Measurements from ENCODE around the gene DCDC1. TPM values are rescaled to one million over a fixed set of nuclear protein-coding genes. Genes with fewer than 3 reads are reported as not detected.

The DCDC1 gene
- total RNA-seq, 2 donors from 2014 or later: 2.9 to 3.2 TPM

DNA sequence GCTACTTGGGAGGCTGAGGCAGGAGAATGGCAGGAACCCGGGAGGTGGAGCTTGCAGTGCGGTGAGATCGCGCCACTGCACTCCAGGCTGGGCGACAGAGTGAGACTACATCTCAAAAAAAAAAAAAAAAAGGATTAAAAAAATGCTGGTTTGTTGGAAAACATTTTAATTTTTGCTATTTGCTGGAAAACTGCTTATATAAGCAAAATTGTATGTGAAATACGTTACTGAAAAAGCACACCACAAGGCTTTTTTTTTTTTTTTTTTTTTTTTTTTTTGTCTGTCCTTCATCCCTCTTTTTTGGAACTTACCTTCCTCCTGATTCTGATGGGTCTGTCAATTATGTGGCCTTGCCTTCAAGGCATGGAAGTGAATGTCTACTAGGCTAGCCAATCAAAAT lies 40.8 kb downstream of the DCDC1 start:
- peaks cover 1% of the 10 kb centered on the region for H3K4me1 Mint-ChIP-seq
- peaks cover 18% of the 10 kb centered on the region for H3K9me3 Mint-ChIP-seq
- Histone ChIP-seq H3K4me3 (ENCODE audit: low read length) (no peak overlapping the region), H3K4me1 (ENCODE audit: control insufficient read depth, insufficient read depth, low read length) (no peaks in the 10 kb centered on the region), H3K9me3 (ENCODE audit: control insufficient read depth, low read length) (no peaks in the 10 kb centered on the region), H3K36me3 (ENCODE audit: control insufficient read depth, insufficient read depth, low read length) (no peaks in the 10 kb centered on the region), H3K9ac (ENCODE audit: extremely low read depth, low read length, poor library complexity, severe bottlenecking) (no peak overlapping the region), H3K27ac (ENCODE audit: low read depth, low read length) (no peak overlapping the region), H3K27me3 (ENCODE audit: control insufficient read depth, insufficient read depth, low read length, poor library complexity, severe bottlenecking) (no peaks in the 10 kb centered on the region)
- 94 to 98% methylated on average over 5 to 6 of the region's 6 CpGs for WGBS, 2 experiments (ENCODE audit: insufficient coverage in 1 of 2, insufficient read length in 1 of 2)
- H3K36me3 Mint-ChIP-seq (ENCODE audit: low read depth): peaks cover 12% of the 10 kb centered on the region
- no peak overlapping the region for H3K4me3 Mint-ChIP-seq
- DNase-seq: no peak
- no peak overlapping the region for H3K27ac Mint-ChIP-seq
- no peaks in the 10 kb centered on the region for H3K27me3 Mint-ChIP-seq (ENCODE audit: insufficient read depth)
- TF ChIP-seq, protein P1, sequence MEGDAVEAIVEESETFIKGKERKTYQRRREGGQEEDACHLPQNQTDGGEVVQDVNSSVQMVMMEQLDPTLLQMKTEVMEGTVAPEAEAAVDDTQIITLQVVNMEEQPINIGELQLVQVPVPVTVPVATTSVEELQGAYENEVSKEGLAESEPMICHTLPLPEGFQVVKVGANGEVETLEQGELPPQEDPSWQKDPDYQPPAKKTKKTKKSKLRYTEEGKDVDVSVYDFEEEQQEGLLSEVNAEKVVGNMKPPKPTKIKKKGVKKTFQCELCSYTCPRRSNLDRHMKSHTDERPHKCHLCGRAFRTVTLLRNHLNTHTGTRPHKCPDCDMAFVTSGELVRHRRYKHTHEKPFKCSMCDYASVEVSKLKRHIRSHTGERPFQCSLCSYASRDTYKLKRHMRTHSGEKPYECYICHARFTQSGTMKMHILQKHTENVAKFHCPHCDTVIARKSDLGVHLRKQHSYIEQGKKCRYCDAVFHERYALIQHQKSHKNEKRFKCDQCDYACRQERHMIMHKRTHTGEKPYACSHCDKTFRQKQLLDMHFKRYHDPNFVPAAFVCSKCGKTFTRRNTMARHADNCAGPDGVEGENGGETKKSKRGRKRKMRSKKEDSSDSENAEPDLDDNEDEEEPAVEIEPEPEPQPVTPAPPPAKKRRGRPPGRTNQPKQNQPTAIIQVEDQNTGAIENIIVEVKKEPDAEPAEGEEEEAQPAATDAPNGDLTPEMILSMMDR (conservative IDR thresholded peaks at IDR 0.05): no peak

DNA sequence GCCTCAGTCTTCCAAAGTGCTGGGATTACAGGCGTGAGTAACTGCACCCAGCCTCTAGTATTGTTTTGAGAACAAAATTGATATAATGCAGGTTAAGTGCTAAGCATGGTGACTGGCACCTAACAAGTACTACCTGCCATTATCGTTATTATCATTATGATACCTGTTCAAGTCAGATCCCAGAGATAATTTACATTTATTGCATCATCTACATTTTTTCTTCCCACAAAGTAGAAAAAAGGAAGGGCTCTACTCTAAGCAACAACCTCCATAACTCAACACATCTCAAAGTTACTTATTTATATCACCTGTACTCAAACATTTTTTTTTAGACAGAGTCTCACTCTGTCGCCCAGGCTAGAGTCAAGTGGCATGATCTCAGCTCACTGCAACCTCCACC lies 42.1 kb downstream of the DCDC1 start:
- no peak overlapping the region for H3K27ac Mint-ChIP-seq
- H3K27me3 ChIP-seq (ENCODE audit: control insufficient read depth, insufficient read depth, low read length, poor library complexity, severe bottlenecking): no peaks in the 10 kb centered on the region
- peaks cover 7% of the 10 kb centered on the region for H3K36me3 Mint-ChIP-seq (ENCODE audit: low read depth)
- H3K36me3 ChIP-seq (ENCODE audit: control insufficient read depth, insufficient read depth, low read length): no peaks in the 10 kb centered on the region
- no peaks in the 10 kb centered on the region for H3K4me1 ChIP-seq (ENCODE audit: control insufficient read depth, insufficient read depth, low read length)
- TF ChIP-seq, protein P1 (conservative IDR thresholded peaks at IDR 0.05): no peak
- no peaks in the 10 kb centered on the region for H3K9me3 ChIP-seq (ENCODE audit: control insufficient read depth, low read length)
- H3K4me3 ChIP-seq (ENCODE audit: low read length): no peak overlapping the region
- H3K9ac ChIP-seq (ENCODE audit: extremely low read depth, low read length, poor library complexity, severe bottlenecking): no peak overlapping the region
- H3K4me3 Mint-ChIP-seq: no peak overlapping the region
- no peaks in the 10 kb centered on the region for H3K27me3 Mint-ChIP-seq (ENCODE audit: insufficient read depth)
- no peak overlapping the region for H3K27ac ChIP-seq (ENCODE audit: low read depth, low read length)
- DNase-seq: no peak
- WGBS, 2 experiments (ENCODE audit: insufficient coverage in 1 of 2, insufficient read length in 1 of 2): 93 to 100% methylated on average over 3 of the region's 3 CpGs
- peaks cover 1% of the 10 kb centered on the region for H3K4me1 Mint-ChIP-seq
- peaks cover 18% of the 10 kb centered on the region for H3K9me3 Mint-ChIP-seq

DNA sequence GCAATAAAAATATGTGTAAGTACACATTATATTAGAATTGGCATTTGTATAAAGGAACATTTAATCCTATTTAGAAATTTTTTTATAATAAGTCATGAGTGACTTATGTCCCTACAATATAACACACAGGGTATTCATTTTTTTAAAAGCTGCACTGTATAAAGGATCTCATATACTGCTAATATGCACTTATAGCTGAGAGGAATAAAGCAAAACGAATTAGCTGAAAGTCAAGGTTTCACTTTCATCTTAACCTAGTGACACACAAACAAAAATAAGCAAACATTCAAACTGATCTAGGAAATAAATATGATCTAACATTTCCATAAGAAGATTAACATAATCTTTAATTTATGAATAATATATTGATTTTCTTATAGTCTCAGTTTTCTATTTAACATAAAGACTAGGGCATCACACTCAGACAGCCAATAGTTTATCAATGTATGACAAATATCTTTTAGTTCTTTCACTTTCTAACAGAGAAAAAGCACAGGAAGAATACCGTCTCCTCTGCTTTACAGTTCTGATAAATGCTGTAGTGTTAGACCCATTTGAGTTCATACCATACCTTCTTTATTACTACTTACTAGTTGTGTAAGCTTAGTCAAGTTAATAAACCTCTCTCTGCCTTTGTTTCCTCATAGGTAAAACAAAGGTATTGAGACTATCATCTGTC lies 42.9 kb downstream of the DCDC1 start:
- Histone ChIP-seq H3K9me3 (ENCODE audit: control insufficient read depth, low read length) (no peaks in the 10 kb centered on the region), H3K9ac (ENCODE audit: extremely low read depth, low read length, poor library complexity, severe bottlenecking) (no peak overlapping the region), H3K36me3 (ENCODE audit: control insufficient read depth, insufficient read depth, low read length) (no peaks in the 10 kb centered on the region), H3K27ac (ENCODE audit: low read depth, low read length) (no peak overlapping the region), H3K4me1 (ENCODE audit: control insufficient read depth, insufficient read depth, low read length) (no peaks in the 10 kb centered on the region), H3K27me3 (ENCODE audit: control insufficient read depth, insufficient read depth, low read length, poor library complexity, severe bottlenecking) (no peaks in the 10 kb centered on the region), H3K4me3 (ENCODE audit: low read length) (no peak overlapping the region)
- TF ChIP-seq, protein P1 (conservative IDR thresholded peaks at IDR 0.05): no peak
- H3K27me3 Mint-ChIP-seq (ENCODE audit: insufficient read depth): no peaks in the 10 kb centered on the region
- no peak for DNase-seq
- WGBS, 2 experiments (ENCODE audit: insufficient coverage in 1 of 2, insufficient read length in 1 of 2): 83 to 93% methylated on average over 1 of the region's 2 CpGs
- H3K9me3 Mint-ChIP-seq: peaks cover 22% of the 10 kb centered on the region
- H3K4me3 Mint-ChIP-seq: no peak overlapping the region
- H3K27ac Mint-ChIP-seq: no peak overlapping the region
- H3K4me1 Mint-ChIP-seq: peaks cover 1% of the 10 kb centered on the region
- H3K36me3 Mint-ChIP-seq (ENCODE audit: low read depth): peaks cover 14% of the 10 kb centered on the region

All from endodermal cell (in vitro differentiated cells).